HG02943 (cell line): ENCODE results near the gene RESP18.

ENCODE experiments used
- ATAC-seq: cut with Tn5 transposase; IDR thresholded peaks from one replicate; pipeline ENCODE4 v1.9.1; 2021; ENCODE audit warnings: mild to moderate bottlenecking, low read depth, moderate library complexity; ENCODE audit not compliant: unreplicated experiment

Gene RESP18

DNA sequence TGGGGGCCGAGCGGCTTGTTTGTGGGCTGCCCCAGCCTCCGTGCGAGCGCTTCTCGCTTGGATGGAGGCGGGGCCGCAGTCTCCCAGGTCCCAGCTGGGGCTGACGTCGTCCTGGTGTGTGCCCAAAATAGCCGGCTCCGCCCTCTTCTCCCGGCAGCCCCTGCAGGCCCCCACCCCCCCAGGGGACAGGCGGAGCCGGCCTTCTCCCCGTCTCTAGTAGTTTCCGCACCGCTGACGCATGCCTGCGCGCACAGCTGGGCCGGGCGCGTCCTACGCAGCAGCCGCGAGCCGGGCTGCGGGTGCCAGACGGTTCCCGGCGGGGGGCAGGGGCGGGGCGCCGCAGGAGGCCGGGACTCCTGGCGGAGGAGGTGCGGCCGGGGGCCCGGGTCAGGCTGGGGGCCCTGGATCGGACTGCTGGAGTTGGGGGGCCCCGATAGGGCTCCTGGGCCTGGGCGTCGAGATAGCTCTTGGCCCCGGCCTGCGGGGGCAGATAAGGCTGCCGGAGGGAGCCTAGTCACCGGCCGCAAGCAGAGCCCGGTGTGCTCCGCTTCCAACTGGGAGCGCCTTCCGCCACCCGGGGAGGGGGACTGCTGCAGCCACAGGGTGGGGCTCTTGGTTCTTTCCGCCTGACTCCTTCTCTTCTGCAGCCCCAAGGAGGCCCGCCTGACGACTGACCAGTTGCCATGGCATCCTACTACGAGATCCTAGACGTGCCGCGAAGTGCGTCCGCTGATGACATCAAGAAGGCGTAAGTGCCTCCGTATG lies 53.2 kb downstream of the RESP18 start, which contains the start of gene DNAJB2:
Gene DNAJB2 (plus strand): TSS at position 216 of the 765 bp plus-strand sequence. CDS start 468 bp downstream, at position 684.
- peak; percentile 82 for ATAC-seq

GRCh38 chr2:219278655-219279150 lies 53.8 kb downstream of the RESP18 start:
- ATAC-seq, result no peak

GRCh38 chr2:219277703-219278654 lies 54.6 kb downstream of the RESP18 start:
- no peak for ATAC-seq
